ENCODE measurements around the gene NIM1K.
"Not testable (repeated sequence)": the region's sequence is repeated elsewhere in the genome, so short reads cannot be mapped to it uniquely, and the experiment has no call there.

The NIM1K gene

GRCh38 chr5:43315682-43316081, 123.7 kb downstream of the NIM1K start:
- no peak for FAIRE-seq

- no peak for FAIRE-seq
These were observed 124.4 kb downstream of the NIM1K start for GRCh38 chr5:43316421-43316820.

GRCh38 chr5:43320846-43321245, 128.8 kb downstream of the NIM1K start:
- no peak for FAIRE-seq

- FAIRE-seq: not testable (repeated sequence)
These were observed 131.5 kb downstream of the NIM1K start for GRCh38 chr5:43323488-43323887.

GRCh38 chr5:43325624-43326023, 133.6 kb downstream of the NIM1K start:
- not testable (repeated sequence) for FAIRE-seq
